GM19023 (cell line): ENCODE results near the gene CAMTA1.

ENCODE experiments used
- ATAC-seq: cut with Tn5 transposase; IDR thresholded peaks from one replicate; pipeline ENCODE4 v1.9.1; 2021; ENCODE audit warnings: mild to moderate bottlenecking, moderate library complexity; ENCODE audit not compliant: unreplicated experiment

Gene CAMTA1

DNA sequence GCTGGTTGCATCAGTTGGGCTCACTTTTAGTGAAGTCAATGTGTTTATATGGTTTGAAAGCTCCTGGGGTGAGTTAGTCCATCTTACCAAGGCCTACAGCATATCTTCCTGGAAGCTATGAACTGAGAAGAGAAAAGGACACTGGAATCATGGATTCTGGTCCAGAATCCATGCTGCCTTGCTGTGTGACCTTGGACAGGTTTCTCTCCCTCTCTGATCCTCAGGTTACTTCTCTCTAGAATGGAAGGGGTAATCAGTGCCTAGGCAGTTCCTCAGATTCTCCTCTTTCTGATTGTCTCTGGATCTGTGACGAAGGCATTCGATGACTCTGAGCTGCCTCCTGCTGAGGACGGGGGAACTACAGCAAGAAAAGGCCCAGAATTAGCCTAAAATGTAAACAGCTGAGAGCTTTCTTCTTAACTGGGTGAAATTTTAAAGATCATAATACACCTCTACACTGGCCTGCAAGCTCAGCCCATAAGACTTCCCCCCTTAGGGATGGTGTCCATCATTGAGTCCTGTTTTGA is 560.9 kb downstream of the CAMTA1 start:
- no peak for ATAC-seq

DNA sequence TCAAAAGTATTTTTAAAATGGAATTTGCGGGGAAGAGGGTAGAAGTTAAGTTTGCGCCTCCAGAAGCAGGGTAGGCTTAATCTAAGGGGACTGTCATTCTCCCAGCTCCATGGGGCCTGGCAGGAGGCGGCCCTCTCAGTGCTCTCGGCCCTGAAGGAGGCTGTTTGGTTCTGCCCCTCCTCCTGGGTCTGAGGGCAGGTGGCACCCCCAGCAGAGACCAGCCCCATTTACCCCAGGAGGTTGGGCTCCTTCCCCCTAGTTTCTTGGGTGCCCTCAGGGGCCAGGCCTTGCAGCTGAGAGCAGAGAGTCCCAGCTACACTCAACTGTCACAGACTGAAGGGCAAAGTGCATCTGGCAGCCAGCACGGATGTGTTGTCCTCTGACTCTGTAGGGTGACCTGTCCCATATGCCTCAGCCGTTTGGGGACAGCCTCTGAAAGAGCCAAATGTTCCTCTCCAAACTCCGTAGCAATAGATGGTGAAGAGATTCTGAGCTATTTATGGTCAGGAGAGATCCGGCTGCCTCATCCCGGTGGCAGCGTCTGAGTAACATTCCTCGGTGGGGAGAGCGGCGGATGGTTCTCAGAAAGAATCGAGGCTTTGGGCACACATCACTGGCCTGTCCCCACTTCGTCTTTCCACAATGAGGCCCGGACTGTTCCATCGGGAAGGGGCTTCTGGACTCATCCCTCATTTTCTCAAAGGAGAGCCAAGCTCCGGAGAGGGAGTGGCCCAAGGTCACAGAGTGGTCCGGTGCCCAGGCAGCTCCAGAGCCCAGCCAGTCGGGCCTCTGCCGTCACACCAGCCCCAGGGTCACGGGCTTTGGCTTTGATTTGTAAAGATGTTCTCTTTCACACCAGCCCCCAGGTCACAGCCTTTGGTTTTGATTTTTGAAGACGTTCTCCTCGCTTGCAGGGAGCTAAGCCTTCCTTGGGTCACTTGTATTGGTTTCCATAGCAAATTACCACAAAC is 561.6 kb downstream of the CAMTA1 start:
- no peak for ATAC-seq

DNA sequence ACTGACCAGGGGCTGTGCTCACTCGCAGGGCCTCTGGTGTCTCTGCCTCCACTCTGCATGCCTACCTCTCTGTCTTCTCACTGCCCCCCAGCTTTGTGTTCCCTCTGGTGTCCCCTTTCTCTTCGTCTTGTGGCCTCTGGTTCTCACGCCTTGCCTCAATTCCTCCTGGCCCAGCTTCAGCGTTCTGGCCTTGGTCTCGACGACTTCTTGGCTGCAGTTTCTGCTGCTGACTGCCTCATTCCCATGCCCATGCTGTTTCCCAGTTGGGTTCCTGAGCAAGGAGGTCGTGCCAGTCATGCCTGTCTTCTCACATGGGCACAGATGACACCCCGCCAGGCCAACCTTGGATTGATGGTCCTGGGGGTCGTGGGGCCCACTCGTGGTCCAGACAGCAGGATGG is 562.8 kb downstream of the CAMTA1 start:
- ATAC-seq, result no peak

DNA sequence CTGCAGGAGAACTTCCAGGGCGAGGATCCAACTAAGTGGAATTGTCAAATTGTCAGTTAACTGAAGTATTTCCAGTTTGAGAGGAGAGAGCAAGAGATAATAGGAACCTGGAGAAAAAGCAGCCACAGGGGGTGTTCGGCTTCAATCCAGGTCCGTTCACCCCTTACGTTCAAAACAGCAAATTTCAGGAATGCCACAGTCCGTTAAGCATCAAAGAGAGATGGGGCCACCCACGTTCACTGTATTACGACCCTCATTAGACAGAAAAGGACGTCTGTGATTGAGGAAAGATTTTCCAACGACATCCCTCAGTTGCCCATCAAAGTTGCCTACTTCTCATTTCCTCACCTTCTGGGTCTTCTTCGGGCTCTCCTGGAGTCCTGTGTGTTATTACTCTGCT is 563.3 kb downstream of the CAMTA1 start:
- no peak for ATAC-seq

DNA sequence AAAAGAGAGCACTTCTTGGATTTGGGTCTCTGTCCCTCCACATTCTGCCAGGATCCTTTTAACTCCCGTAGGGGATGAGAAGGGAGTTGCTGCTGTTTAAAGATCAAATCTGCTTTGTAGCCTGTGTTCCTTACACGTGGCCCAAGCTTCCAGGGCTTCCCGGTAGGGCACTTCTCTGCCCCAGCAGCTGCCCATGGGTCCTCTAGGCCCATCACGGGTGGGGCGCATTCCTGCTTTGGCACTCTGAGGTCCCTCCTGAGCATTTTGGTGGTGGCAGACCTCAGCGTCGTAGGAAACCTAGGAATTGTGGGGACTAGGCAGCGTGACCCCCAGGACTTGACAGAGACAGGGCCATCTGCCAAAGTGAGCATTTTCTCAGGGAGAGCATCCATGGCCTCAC is 565.5 kb downstream of the CAMTA1 start:
- ATAC-seq, result no peak

DNA sequence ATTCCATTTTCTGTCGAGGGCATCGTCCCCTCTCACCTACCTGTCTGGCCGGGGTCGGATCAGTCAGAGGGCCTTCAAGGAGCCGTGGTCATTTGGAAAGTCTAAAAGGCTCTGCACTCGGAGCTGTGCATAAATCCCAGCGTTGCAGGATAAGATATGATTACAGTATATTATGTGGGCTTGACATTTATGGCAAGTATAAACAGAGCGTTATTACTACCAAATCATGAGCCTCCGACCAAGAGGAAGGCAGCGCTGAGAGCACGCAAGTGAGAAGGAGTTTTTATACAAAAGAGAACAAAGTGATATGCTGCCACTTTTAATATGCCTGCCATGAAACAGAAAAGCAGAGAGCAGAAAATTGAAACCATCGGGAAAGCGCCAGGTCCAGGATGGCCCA is 566.4 kb downstream of the CAMTA1 start:
- ATAC-seq, result no peak

DNA sequence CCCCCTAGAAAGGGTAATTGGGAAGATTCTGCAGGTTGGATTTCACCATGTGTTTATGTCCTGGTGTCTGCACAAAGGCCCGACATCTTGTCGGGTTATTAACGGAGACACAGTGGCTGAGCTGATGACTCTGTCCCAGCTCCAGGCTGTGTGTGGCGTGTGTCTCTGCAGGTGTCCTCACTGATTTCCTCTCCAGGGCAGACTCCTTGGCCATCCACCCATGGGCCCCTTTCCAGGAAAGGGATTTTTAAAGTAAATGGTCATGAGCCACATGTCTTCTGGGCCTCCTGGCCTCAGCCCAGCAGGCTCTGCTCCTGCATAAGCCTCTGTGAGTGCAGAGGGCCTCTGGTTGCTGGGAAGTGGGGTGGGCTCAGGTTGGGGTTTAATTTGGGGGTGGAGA is 567.1 kb downstream of the CAMTA1 start:
- ATAC-seq, result no peak

DNA sequence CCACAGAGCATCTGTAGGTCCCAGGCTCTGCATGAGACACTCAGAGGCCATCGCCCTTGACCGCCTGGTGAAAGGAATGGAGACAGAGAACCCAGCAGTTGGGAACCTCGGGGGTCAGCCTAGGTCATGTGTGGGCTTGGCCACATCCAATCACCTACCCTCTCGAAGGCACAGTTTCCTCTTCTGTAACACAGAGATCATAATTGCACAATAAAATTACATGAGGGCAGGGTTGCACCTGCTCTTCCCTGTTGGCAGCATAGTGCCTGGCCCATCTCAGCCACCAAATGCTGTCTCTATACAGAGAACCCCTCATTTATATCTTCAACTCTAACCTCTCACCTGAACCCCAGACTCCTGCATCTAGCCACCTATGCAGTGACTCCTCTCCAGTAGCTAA is 567.7 kb downstream of the CAMTA1 start:
- ATAC-seq, result no peak

DNA sequence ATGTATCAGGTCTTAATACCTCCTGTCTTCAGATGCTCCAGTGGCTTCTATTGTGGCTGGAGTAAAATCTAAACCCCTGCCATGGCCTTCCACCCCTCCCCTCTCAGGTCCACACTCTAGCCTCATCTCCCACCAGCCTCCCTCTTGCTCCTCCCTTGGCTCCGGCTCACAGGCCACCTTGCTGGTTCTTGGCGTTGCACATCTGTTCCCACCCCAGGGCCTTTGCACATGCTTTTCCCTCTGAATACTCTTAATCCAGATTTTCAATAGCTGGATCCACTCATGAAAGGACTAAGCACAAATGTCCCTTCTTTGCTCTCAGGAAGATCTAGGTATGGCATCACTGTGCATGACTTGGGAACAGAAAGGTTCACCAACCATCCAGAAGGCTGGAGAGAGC is 570.4 kb downstream of the CAMTA1 start:
- ATAC-seq, result no peak

DNA sequence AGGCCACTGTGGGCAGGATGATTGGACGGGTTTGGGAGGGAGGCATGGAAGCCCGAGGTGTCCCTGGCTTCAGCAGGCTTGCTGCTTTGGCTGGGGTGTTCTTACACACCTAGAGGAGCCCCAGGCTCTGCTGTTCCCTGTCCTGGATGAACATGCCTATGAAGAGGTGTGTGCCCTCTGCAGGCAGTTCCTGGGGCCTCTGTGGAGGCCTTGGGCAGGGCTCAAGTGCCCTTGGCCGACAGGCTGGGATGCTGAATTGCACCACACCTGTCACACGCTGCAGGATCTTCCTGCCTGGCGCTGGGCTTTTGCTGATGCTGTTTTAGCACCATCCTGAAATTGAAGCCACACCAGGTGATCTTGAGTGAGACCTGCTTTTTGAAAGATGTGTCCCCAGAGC is 570.8 kb downstream of the CAMTA1 start:
- no peak for ATAC-seq

DNA sequence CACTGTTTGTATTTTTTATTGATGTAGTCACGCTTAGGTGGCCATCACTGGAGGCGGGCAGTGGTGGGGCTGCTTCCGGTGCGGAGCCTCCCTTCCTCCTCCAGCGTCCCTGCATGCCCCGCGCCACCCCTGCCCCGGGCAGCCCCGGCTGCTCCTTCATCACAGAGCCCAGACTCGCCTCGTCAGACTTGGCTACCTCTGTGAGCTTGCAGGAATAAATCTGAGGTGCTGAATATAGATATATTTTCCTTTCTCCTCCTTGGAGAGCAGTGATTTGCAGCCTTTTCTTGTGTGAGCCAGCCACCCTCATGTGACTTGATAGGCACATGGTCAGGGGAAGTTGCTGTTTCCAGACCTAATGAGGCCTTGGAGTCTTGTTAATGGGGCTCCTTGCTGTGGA is 573.2 kb downstream of the CAMTA1 start:
- ATAC-seq, result no peak

DNA sequence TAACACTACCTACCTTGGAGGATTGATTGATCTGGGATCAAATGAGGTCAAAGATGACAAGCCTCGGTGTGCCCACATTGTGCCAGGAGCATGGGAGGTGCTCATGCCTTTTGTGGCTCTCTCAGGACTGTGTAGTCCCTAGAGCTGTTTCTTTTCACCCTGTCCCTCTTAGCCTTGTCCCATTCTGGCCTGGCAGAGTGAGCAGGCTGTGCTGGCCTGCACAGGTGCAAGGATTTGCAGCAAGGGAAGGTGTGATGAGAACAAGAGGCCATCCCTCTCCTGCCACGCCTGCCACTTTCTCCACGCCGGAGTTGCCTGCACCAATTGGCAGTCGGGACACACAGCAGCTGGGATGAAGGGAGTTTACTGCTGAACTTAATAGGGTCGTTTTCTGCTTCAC is 575.3 kb downstream of the CAMTA1 start:
- ATAC-seq, result no peak

DNA sequence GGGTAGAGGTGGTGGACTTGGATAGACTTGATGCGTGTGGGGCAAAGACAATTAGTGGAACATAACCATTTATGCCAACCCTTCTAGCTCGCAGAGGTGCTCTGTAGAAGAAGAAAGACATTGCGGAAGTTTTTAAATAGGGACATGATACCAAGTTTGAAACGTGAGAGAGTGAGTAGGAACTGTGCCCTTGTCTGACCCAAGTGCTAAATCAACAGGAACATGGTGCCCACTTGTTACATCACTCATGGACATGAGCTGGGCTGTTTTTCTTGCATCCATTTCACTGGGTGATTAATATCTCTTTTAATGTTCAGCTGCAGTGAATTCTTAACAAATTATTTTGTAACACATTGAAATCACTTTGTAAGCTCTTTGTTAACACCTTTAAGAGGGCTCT is 577.7 kb downstream of the CAMTA1 start:
- no peak for ATAC-seq

DNA sequence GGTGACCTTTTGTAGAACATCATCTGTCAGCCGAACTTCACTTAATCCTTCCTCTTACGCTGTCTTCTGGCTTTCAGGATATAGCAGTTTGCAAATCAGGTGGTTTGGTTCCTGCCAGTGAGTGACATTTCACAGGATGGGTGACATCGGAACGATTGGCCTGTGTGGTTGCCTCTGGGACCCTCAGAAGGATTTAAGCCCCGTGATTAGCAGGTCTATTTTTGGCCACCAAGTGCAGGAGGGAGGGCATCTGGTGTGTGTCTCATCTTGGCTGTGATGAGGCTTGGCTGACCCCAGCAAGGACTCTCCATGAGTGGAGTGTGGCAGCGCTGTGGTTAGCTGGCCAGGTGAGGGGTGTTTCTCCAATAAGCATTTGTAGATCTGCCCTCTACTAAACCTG is 578.2 kb downstream of the CAMTA1 start:
- no peak for ATAC-seq

DNA sequence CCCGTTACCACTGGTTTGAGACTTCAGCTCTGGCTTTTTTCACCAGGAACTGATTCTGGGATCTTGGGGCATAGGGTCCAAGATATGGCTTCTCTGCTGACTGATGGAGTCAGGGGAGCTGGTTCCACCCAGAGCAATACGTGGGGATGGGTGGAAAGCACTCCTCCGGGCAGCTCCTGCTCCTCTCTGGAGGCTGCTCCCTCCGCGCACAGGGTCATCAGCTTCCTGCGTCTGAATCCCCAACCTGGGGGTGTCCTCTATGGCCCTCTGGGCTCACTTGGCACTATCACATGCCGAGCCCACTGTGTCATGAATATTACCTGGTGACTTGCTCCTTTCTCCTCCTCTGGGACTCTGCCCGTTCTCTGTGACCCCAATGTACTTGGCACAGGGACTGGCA is 580.5 kb downstream of the CAMTA1 start:
- no peak for ATAC-seq

DNA sequence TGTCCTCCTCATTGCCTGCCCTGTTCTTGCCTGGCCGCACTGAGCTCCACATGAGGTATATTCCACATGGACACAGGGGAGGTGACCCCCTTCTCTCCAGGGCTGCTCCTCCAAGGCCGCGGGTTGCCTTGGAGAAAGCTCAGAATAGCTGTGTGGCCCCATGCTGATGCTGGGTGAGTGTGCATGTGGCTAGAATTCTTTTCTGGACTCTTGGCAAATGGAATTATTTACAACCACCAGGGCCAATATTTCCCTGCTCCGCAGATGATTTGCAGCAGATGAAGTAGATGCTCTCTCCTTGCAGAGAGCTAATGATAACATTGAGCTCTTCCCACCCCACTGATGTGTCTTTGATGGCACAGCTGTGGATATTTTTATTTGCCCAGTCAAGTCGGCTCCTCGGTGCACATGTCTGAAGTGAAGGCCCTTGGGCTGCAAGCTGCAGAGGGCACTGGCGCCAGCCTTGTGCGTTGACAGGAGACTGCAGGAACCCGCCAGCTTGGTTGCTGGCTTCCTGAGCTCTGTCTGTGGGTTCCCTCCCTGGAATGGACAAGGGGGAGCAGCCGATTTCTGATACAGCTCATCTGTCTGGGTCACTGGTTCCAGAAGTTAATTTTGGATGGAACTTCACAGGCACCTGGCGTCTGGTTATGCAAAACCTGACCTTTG is 581.2 kb downstream of the CAMTA1 start:
- ATAC-seq, result no peak

DNA sequence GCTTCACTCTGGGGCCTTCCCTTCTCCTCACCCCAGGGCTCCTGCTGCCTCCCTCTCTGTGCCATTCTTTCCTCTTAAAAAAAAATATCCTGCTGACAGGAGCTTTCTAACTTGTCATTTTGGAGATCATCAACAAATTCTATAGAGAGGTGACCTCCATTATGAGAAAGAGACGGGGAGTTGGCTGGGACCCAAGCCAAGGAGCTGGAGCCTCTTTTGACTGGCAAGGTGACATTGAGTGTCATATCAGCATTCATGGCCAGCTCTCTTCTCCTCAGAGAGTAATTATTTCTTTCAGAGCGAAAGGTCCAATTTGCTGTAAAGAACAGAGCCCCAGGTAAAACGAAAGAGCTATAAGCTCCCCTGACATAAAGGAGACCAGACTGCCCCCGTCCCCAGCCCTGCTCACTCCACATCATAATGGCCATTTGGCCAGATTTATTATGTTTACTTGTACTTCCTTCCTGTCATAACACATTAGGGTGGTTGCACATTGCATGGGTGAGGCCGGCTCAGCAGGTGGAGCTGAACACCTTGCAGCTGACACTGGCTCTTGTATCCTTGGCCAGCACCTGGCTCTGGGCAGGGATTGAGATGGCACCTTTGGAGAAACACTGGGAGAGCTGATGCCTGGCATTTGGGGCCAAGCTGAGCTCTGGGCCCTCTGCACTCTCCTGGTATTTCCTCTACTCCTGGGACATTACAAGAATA is 581.9 kb downstream of the CAMTA1 start:
- no peak for ATAC-seq

DNA sequence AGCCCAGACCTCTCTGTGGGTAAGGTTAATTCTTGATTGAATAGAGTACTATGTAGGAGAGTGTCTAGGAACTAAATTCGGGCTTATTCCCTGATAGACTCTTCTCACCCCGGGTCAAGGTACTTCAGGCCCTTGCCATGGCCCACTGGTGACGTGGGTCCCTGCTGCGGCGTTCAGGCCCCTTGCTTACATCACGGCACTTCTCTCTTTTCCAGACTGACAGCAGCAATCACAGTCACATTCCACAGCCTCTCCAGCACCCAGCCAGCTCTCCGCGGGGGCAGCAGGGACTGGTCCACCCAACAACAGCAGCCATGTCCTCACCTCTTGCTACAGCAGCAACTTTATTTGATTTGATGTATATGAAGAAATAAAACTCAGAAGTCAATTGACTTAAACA is 584.6 kb downstream of the CAMTA1 start:
- no peak for ATAC-seq

DNA sequence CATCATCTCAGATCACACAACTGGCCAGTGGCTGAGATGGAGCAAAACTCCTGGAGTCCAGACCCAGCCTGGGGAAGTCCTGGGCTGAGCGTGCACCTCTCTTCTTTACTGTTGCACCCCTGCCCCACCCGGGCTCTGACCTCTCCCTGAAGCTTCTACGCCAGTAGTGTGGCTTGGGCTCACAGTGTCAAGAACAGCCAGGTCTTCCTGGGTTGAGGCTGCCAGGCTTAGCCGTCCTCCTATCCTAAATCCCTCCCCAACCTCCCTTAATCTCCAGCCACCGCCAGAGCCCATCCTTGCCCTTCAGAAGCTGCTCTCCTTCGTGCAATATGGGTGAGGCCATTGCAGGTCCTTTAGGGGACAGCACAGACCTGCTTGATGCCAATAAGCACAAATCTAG is 586.7 kb downstream of the CAMTA1 start:
- ATAC-seq, result no peak

DNA sequence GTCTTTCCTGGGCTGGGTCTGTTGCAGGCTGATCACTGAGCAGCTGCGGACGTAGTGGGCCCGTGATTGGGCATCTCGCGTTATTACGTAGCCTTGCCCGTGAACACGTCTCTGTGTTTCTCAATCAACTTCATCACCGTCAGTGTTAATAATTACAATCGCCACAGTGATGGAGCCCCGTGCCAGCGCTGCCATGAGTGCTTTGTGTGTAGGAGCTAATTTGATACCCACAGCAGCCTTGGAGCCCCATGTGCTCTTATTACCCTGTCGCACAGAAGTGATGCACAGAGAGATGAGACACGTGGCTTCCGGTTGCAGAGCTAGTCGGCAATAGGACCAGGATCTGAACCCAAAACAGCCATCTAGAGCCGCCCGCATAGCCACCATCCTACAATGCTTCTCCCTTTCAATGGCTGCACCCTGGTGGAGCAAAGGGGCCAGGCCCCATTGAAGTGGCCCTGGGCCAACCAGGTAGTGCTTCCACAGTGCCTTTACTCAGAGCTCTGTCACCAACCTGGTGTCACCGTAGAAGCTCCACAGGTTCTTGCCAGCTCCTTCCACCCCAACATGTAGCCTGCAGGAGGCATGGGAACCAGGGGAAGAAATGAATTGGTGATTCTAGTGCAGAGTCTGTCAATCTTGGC is 587.3 kb downstream of the CAMTA1 start:
- no peak for ATAC-seq

DNA sequence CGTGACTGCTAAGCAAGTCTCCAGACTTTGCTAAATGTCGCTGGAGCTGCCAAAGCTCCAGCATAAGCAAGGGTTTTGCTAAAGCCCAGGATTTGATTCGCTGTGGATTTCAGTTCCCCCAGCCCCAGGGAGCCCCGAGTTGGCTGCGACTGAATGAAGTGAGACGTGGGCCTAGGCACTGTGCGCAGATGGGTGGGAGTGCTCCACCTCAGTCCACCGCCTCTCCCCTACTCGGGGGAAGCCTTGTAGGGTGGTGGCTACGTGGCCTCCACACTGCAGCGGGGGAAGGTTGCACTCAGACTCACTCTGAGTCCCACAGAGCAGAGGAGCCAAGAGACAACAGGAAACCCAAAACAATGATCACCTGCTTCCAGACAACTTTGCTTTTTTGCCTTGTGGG is 588.0 kb downstream of the CAMTA1 start:
- no peak for ATAC-seq
